Measurements from ENCODE around the gene ZNF630.
"Not testable (repeated sequence)": the region's sequence is repeated elsewhere in the genome, so short reads cannot be mapped to it uniquely, and the experiment has no call there.

ZNF630 gene

DNA sequence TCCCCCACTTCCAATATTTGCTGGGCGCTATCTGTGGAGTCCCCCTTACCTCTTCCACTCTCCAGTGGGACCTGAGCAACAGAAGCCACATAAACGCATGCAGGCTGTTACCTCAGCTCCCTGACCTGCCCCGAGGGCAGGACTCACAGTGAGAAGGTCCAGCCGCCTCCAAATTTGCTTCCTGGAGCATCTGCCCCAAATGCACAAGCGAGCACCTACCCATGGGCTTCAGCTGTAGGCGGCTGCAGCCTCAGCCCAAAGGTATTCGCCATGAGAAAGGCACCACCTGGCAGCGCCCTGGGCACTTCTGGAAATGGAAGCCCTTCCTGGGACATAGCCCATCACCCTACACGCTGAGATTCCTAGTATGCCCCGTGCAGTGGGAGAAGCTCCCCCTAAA, 41.2 kb downstream of the ZNF630 start:
- no peak overlapping the region for H3K4me3 ChIP-seq (replicated peaks; ENCODE audit: low read depth, low read length)
- TF ChIP-seq, protein P1, sequence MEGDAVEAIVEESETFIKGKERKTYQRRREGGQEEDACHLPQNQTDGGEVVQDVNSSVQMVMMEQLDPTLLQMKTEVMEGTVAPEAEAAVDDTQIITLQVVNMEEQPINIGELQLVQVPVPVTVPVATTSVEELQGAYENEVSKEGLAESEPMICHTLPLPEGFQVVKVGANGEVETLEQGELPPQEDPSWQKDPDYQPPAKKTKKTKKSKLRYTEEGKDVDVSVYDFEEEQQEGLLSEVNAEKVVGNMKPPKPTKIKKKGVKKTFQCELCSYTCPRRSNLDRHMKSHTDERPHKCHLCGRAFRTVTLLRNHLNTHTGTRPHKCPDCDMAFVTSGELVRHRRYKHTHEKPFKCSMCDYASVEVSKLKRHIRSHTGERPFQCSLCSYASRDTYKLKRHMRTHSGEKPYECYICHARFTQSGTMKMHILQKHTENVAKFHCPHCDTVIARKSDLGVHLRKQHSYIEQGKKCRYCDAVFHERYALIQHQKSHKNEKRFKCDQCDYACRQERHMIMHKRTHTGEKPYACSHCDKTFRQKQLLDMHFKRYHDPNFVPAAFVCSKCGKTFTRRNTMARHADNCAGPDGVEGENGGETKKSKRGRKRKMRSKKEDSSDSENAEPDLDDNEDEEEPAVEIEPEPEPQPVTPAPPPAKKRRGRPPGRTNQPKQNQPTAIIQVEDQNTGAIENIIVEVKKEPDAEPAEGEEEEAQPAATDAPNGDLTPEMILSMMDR (IDR thresholded peaks at IDR 0.05; ENCODE audit: low read length, missing control alignments), result no peak
- no peak for DNase-seq (ENCODE audit: low read depth)

DNA sequence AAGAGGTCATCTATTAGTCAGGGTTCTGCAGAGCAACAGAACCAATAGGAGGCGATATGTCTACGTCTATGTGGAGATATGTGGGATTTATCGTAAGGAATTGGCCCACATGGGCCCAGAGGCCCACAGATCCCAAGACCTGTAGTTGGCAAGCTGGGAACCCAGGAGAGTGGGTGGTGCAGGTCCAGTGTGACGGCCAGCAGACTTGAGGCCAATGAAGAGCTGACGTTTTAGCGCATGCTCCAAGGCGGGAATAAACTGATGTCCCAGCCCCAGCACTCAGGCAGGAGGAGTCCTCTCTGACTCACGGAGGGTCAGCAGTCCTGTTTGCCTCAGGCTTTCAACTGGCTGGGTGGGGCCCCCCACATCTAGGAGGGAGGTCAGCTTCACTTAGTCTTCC, 43.3 kb downstream of the ZNF630 start:
- TF ChIP-seq, protein P1 (IDR thresholded peaks at IDR 0.05; ENCODE audit: low read length, missing control alignments), result no peak
- no peak for DNase-seq (ENCODE audit: low read depth)

DNA sequence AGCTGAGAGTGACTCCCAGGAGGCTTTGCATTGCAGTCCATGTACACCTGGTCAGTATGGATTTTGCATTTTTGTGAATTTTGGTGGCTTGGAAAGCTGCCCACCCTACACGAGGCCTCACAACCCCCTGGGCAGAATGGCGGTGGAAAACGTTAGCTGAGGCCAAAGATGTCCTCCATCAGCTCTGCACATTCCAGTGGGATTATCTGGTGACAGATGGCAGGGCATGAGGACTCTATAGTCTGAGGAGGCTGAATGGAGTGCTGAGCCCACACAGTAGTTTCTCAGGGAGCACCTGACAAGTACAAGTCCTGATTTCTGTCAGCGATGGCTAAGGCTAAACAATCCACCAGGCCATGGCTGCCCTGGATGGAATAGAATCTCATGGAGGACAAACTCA, 43.9 kb downstream of the ZNF630 start:
- DNase-seq (ENCODE audit: low read depth), result not testable (repeated sequence)

More for the DNA sequence above, 43.3 kb downstream of the ZNF630 start:
- no peak overlapping the region for H3K4me3 ChIP-seq (replicated peaks; ENCODE audit: low read depth, low read length)

DNA sequence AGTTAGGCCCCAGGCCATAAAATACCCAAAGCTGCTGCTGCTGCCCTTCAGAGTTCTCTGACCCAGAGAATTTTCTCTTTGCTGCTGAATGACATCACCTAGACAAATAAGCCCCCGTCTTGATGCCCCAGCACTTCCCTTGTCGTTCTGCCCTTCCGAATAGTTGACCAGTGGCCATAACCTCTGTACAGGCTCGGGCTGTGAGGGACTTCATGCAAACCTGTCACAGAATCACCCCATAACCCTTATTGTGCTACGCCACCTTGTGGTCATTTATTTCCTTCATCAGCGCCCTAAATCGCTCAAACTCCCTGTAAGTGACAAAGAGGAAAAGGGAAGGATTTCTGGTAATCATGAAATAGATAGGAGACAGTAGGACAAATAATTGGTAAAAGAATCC, 45.9 kb downstream of the ZNF630 start:
- peak; percentile 76 for DNase-seq (ENCODE audit: low read depth)
- TF ChIP-seq, protein P1 (IDR thresholded peaks at IDR 0.05; ENCODE audit: low read length, missing control alignments), result peak; percentile 51

More for the DNA sequence above, 43.9 kb downstream of the ZNF630 start:
- H3K4me3 ChIP-seq (replicated peaks; ENCODE audit: low read depth, low read length), result not testable (repeated sequence)

DNA sequence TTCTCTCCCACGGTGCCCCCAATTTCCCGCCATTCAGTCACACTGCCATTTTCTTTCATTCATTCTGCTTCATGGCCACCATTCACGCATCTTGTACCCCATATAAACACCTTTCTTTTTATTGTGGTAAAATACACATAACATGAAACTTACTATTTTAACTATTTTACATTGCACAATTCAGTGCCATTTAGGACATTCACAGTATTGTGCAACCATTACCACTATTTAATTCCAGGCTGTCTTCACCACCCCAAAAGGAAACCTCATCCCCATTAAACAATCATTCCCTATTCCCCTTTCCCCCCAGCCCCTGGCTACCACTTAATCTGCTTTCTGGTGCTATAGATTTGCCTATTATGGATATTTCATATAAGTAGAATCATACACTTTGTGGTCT, 48.7 kb downstream of the ZNF630 start:
- no peak overlapping the region for H3K4me3 ChIP-seq (replicated peaks; ENCODE audit: low read depth, low read length)
- no peak for DNase-seq (ENCODE audit: low read depth)
- TF ChIP-seq, protein P1 (IDR thresholded peaks at IDR 0.05; ENCODE audit: low read length, missing control alignments), result no peak

More for the DNA sequence above, 45.9 kb downstream of the ZNF630 start:
- H3K4me3 ChIP-seq (replicated peaks; ENCODE audit: low read depth, low read length), result no peak overlapping the region

DNA sequence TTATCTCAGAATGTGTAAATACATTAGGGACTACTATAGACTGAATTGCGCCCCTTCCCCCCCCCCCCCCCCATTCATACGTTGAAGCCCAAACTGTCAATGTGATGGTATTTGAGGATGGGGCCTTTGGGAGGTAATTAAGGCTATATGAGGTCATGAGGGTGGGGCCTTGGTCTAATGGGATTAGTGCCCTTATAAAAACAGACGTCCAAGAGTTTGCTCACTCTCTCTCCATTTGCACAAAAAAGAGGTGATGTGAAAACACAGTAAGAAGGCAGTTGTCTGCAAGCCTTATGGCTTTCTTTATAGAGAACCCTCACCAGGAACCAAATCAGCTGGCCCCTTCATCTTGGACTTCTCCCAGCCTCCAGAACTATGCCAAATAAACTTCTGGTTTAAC, 49.3 kb downstream of the ZNF630 start:
- H3K4me3 ChIP-seq (replicated peaks; ENCODE audit: low read depth, low read length), result peak overlapping the region; percentile 61
- no peak for DNase-seq (ENCODE audit: low read depth)
- TF ChIP-seq, protein P1 (IDR thresholded peaks at IDR 0.05; ENCODE audit: low read length, missing control alignments), result no peak

DNA sequence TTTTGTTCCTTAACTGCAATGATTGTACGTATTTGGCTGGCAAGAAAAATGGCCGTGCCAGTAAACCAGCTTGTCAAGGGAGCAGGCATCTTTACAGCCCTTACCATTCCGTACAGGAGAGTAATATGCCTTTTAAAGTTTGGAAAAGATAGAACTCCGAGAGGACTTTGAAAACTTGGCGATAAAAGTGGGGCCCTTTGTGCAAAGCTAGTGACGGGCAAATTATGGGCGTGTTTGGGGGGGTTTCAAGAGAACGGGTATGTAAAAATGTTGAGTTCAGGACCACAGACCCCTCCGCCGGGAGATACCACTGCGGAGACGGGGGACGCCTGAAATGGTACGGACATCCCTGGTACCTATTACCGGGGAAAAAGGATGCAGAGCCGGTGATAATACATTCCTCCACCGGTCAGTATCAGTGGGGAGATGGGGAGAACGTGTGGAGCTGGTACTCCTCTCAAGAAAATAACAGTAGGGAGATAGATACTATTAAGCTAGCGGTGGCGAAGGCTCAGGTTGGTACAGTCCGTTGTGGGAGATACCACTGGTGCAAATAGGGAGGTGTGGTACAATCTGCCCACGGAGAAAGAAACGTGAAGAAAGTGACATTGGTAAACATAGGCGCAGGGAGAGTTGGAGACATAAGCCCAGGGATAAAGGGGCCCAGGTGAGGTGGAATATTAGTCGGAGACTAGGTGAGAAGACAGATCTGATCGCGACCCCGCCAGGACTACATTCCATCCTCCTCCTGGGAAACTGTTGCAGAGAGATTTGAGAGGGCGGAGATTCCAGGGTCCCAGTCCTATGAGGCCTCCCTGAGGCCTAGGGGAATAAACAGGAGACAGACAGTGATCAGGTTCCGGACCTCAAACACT, 50.2 kb downstream of the ZNF630 start:
- DNase-seq (ENCODE audit: low read depth), result peak; percentile 88
- H3K4me3 ChIP-seq (replicated peaks; ENCODE audit: low read depth, low read length), result peak overlapping the region; percentile 61
- TF ChIP-seq, protein P1 (IDR thresholded peaks at IDR 0.05; ENCODE audit: low read length, missing control alignments), result no peak

DNA sequence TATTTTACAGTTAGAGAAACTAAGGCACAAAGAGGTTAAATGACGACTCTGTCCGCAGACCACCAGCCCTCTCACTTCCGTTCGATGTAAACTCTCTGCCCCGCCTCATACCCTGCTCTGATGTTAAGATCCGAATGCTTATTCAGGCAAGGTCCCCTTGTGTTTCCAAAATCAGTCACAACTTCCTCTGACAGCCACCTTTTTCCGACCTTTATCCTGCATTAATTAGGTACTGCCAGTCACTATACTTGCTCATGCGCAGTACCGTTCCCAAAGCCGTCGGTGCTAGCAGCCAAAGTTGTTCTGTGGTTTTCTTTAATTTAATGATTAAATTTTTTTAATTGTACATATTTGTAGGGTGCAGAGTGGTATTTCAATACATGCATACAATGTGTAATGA, 51.0 kb downstream of the ZNF630 start:
- not testable (repeated sequence) for DNase-seq (ENCODE audit: low read depth)
- peak overlapping the region; percentile 61 for H3K4me3 ChIP-seq (replicated peaks; ENCODE audit: low read depth, low read length)

DNA sequence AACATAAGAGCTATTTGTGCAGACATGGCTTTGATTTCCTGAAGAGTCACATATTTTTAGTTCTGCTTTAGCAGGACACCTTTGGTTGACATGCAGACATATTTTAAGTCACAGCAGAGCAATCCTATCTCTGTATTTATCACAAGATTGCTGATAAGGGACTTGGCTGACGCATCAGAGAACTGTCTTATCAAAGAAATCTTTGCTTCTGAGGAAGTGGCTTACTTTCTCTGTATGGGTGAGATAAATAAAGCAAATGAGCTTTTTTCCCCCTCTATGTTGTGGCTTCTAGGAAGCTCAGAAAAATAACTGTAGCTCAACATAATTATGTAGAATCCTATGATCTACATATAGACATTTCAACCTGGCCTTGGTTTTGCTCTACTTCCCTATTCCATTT, 51.5 kb downstream of the ZNF630 start:
- DNase-seq (ENCODE audit: low read depth); H3K4me3 ChIP-seq (replicated peaks; ENCODE audit: low read depth, low read length): not testable (repeated sequence)

DNA sequence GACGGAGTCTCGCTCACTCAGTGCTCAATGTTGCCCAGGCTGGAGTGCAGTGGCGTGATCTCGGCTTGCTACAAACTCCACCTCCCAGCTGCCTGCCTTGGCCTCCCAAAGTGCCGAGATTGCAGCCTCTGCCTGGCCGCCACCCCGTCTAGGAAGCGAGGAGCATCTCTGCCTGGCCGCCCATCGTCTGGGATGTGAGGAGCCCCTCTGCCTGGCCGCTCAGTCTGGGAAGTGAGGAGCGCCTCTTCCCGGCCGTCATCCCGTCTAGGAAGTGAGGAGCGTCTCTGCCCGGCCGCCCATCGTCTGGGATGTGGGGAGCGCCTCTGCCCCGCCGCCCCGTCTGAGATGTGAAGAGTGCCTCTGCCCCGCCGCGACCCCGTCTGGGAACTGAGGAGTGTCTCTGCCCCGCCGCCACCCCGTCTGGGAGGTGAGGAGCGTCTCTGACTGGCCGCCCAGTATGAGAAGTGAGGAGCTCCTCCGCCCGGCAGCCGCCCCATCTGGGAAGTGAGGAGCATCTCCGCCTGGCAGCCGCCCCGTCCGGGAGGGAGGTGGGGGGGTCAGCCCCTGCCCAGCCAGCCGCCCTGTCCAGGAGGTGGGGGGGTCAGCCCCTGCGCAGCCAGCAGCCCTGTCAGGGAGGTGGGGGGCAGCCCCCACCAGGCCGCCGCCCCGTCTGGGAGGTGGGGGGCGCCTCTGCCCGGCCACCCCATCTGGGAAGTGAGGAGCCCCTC, 54.7 kb downstream of the ZNF630 start:
- not testable (repeated sequence) for DNase-seq (ENCODE audit: low read depth); H3K4me3 ChIP-seq (replicated peaks; ENCODE audit: low read depth, low read length)

DNA sequence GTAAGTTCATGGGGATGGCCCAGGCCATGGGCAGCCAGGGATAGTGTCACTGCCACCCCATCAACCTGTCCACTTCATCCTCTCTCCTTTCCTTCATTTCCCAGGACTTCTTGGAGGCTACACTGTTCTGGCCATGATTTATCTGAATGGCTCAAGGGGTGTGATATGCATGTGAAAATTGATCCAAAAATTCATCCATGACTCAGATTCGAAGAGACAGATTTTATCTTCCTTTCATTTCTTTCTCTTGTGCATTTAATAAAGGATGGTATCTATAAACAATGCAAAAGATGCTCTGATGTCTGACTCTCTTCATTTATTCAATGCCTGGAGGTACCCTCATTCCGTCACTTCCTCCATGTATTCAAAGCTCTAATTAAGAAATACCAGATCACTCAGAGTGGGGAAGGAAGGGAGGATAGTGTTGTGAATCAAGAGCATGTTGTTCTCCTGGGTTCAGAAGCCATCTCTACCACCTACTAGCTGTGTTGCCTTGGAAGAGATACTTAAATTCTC, 61.9 kb downstream of the ZNF630 start:
- not testable (repeated sequence) for H3K4me3 ChIP-seq (replicated peaks; ENCODE audit: low read depth, low read length); DNase-seq (ENCODE audit: low read depth)

Data from fibroblast of pulmonary artery (primary cell).